Measurements from ENCODE around the gene CACNA2D4.

GRCh38 chr12:1908758-1909157, 9.7 kb downstream of the CACNA2D4 start:
- TF ChIP-seq CTCF (conservative IDR thresholded peaks at IDR 0.05) (no peak), ZFX (IDR thresholded peaks at IDR 0.05) (no peak)
